Adrenal gland (tissue), 12 donors: Measurements from ENCODE around the gene SLC39A9. TPM values are rescaled to one million over a fixed set of nuclear protein-coding genes. Genes with fewer than 3 reads are reported as not detected.
A peak's percentile ranks its signal among the peaks of the same experiment; 100 is the strongest.

Source experiments
- DNase-seq, 7 donors: peaks; one replicate each; pipeline ENCODE4 v3.0.0-alpha.2; 2019 to 2020
- H3K27ac ChIP-seq, 5 donors: fragments of 200-600 bp; sonication (generic) in 4 of 5; 1 replicate in 3 of 5; 2 replicates in 2 of 5; pipeline versions ENCODE4 v1.5.1 to v1.8.0; 2016 to 2020; ENCODE audit warnings: mild to moderate bottlenecking in 1 of 5
- H3K27me3 ChIP-seq: fragments of 200-600 bp; 2 replicates; pipeline ENCODE4 v1.8.0; 2021
- H3K36me3 ChIP-seq, 2 donors: fragments of 200-600 bp; replicated peaks in 1 of 2; 1 replicate in 1 of 2; 2 replicates in 1 of 2; pipeline versions ENCODE4 v1.5.1 to v1.8.0; 2018 to 2022
- H3K4me1 ChIP-seq, 2 donors: fragments of 200-600 bp; replicated peaks in 1 of 2; 1 replicate in 1 of 2; 2 replicates in 1 of 2; pipeline versions ENCODE4 v1.5.1 to v1.8.0; 2018 to 2021
- H3K4me3 ChIP-seq, 4 donors: fragments of 200-600 bp; sonication (generic) in 3 of 4; one replicate each; pipeline ENCODE4 v1.5.1; 2016 to 2018
- H3K9me3 ChIP-seq, 3 donors: fragments of 200-600 bp; sonication (generic) in 1 of 3; replicated peaks in 1 of 3; 1 replicate in 2 of 3; 2 replicates in 1 of 3; pipeline versions ENCODE4 v1.5.1 to v1.8.0; 2016 to 2021
- CTCF ChIP-seq, 6 experiments: fragments of 450-650 bp in 4 of 6; fragments of 200-600 bp in 2 of 6; sonication (generic) in 1 of 6; IDR thresholded peaks; 1 replicate in 5 of 6; 2 replicates in 1 of 6; pipeline versions ENCODE4 v1.5.1 to v1.8.0; 2016 to 2021; ENCODE audit warnings: antibody characterized with exemption in 6 of 6, mild to moderate bottlenecking in 2 of 6, moderate library complexity in 1 of 6
- POLR2A ChIP-seq, 2 donors: fragments of 450-650 bp; IDR thresholded peaks; one replicate each; pipeline ENCODE4 v1.6.1; 2017; ENCODE audit warnings: antibody characterized with exemption in 2 of 2, mild to moderate bottlenecking in 2 of 2, moderate library complexity in 1 of 2
- WGBS, 4 donors: extraction: QIAGEN DNeasy Blood & Tissue Kit in 2 of 4; methylation state at CpG; one replicate each; pipeline versions ENCODE4 v1.1.5 to v1.1.7; 2013 to 2017; 5-methylcytosine and 5-hydroxymethylcytosine counted together
- intact Hi-C, 2 donors: fragments of 100-400 bp; cut with DNase I; formaldehyde crosslinking; loops; one replicate each; pipeline versions ENCODE4 v1.14.1 to v1.15.0; 2022 to 2023
- polyA plus RNA-seq, 3 donors: library from polyadenylated mRNA; stranded (reverse); fragments of 200-250 nt in 2 of 3; fragments of 350-450 nt in 1 of 3; fragmentation: Illumina TruSeq in 1 of 3; extraction: RNeasy Lipid Tissue Mini Kit (QIAGEN cat#74804) in 1 of 3; gene quantifications; one replicate each; pipeline ENCODE4 v1.2.3, GENCODE V29; 2013 to 2014
- total RNA-seq, 9 donors: library from RNA; depleted of rRNA in 4 of 9; stranded (reverse); fragments of >200 nt in 4 of 9; fragments of 120-200 nt in 1 of 9; fragmentation: NEBNext Ultra II Directional in 1 of 9; extraction: Animal tissue kit (Norgen Biotek cat#: 25700) in 1 of 9; gene quantifications; one replicate each; pipeline versions ENCODE4 v1.1.0 to v1.2.4, GENCODE V29; 2013 to 2023
- donor health status: healthy with polysubstance abuse.
- donor health status: Bipolar disorder and iron deficiency.
- donor health status: DM: yes; HTN: yes; CAD: no.
- donor health status: DM: no; HTN: no; CAD: no.
- donor health status: DM: no; HTN: no; CAD: no.
- donor health status: DM: yes; HTN: yes; CAD: no.

The SLC39A9 gene
- total and polyA plus RNA-seq, 12 donors, result 17.7 to 130 (median 72.5) TPM

GRCh38 chr14:69395929-69396328, 2.6 kb upstream of the SLC39A9 start:
- Histone ChIP-seq H3K36me3 (peaks cover 0 to 50% of the 10 kb centered on the region in 2 donors), H3K4me1 (peaks cover 28 to 39% of the 10 kb centered on the region in 2 donors), H3K9me3 (no peaks in the 10 kb centered on the region), H3K4me3 (no peak overlapping the region), H3K27ac (no peak overlapping the region), H3K27me3 (no peaks in the 10 kb centered on the region)
- intact Hi-C loops, result loop anchor here in 1 of 2 donors (5.0 kb wide), 1 partner anchor 61 kb away; no protein-coding TSS in a partner anchor
- TF ChIP-seq POLR2A (IDR thresholded peaks at IDR 0.05), result no peak
- TF ChIP-seq CTCF (IDR thresholded peaks at IDR 0.05), result no peak
- WGBS, 4 donors, result 85 to 92% (median 89%) methylated on average over 4 of the region's 4 CpGs
- DNase-seq, result no peak

- peak overlapping the region; percentile 80 to 90 (median 85) for H3K4me3 ChIP-seq
- no peaks in the 10 kb centered on the region for H3K9me3 ChIP-seq
- H3K27me3 ChIP-seq, result no peaks in the 10 kb centered on the region
- DNase-seq, result no peak
- TF ChIP-seq POLR2A (IDR thresholded peaks at IDR 0.05) (no peak), CTCF (IDR thresholded peaks at IDR 0.05) (no peak)
- peaks cover 30 to 57% of the 10 kb centered on the region in 2 donors for H3K4me1 ChIP-seq
- WGBS, 4 donors, result 0 to 2% (median 1%) methylated on average over 14 to 18 of the region's 18 CpGs
- H3K27ac ChIP-seq, result peak overlapping the region in 4 of 5 donors; percentile 88 to 98 (median 90)
- peaks cover 0 to 23% of the 10 kb centered on the region in 2 donors for H3K36me3 ChIP-seq
- intact Hi-C loops, result loop anchor here in 1 of 2 donors (5.0 kb wide), 1 partner anchor 58 kb away; no protein-coding TSS in a partner anchor
Measured at GRCh38 chr14:69398818-69399210, 322 bp downstream of the SLC39A9 start.

GRCh38 chr14:69399750-69400149, 1.3 kb downstream of the SLC39A9 start:
- intact Hi-C loops, result loop anchor here in 1 of 2 donors (5.0 kb wide), 1 partner anchor 58 kb away; no protein-coding TSS in a partner anchor
- whole genome bisulfite sequencing, 4 donors, result 86 to 92% (median 90%) methylated on average over 8 of the region's 8 CpGs
- no peak for DNase-seq
- Histone ChIP-seq H3K36me3 (peaks cover 0 to 14% of the 10 kb centered on the region in 2 donors), H3K4me1 (peaks cover 30 to 61% of the 10 kb centered on the region in 2 donors), H3K4me3 (peak overlapping the region in 1 of 4 donors; percentile 90), H3K27me3 (no peaks in the 10 kb centered on the region), H3K9me3 (no peaks in the 10 kb centered on the region), H3K27ac (no peak overlapping the region)
- TF ChIP-seq CTCF (IDR thresholded peaks at IDR 0.05) (no peak), POLR2A (IDR thresholded peaks at IDR 0.05) (no peak)

- H3K27ac ChIP-seq, result no peak overlapping the region
- no peaks in the 10 kb centered on the region for H3K9me3 ChIP-seq
- peaks cover 30 to 61% of the 10 kb centered on the region in 2 donors for H3K4me1 ChIP-seq
- intact Hi-C loops, result no loop called here
- H3K27me3 ChIP-seq, result no peaks in the 10 kb centered on the region
- H3K4me3 ChIP-seq, result peak overlapping the region in 1 of 4 donors; percentile 90
- 74 to 79% (median 77%) methylated on average over 6 of the region's 6 CpGs for WGBS, 4 donors
- no peak for DNase-seq
- H3K36me3 ChIP-seq, result peaks cover 0 to 10% of the 10 kb centered on the region in 2 donors
- TF ChIP-seq POLR2A (IDR thresholded peaks at IDR 0.05), result no peak
Measured at GRCh38 chr14:69400154-69400553, 1.7 kb downstream of the SLC39A9 start.

- no peak for DNase-seq
- Histone ChIP-seq H3K4me1 (peaks cover 26 to 49% of the 10 kb centered on the region in 2 donors), H3K27me3 (no peaks in the 10 kb centered on the region), H3K36me3 (no peaks in the 10 kb centered on the region), H3K4me3 (no peak overlapping the region), H3K9me3 (no peaks in the 10 kb centered on the region), H3K27ac (no peak overlapping the region)
- intact Hi-C loops, result no loop called here
- TF ChIP-seq POLR2A (IDR thresholded peaks at IDR 0.05) (no peak), CTCF (IDR thresholded peaks at IDR 0.05) (no peak)
- WGBS, 4 donors, result 86 to 90% (median 89%) methylated on average over 2 of the region's 2 CpGs
Measured at GRCh38 chr14:69401841-69402240, 3.3 kb downstream of the SLC39A9 start.
